Measurements from ENCODE around the gene TNFRSF1A. TPM values are rescaled to one million over a fixed set of nuclear protein-coding genes. Genes with fewer than 3 reads are reported as not detected.

The TNFRSF1A gene
- 100 to 1,000 TPM; 121 to 190 (median 134) TPM for total RNA-seq

DNA sequence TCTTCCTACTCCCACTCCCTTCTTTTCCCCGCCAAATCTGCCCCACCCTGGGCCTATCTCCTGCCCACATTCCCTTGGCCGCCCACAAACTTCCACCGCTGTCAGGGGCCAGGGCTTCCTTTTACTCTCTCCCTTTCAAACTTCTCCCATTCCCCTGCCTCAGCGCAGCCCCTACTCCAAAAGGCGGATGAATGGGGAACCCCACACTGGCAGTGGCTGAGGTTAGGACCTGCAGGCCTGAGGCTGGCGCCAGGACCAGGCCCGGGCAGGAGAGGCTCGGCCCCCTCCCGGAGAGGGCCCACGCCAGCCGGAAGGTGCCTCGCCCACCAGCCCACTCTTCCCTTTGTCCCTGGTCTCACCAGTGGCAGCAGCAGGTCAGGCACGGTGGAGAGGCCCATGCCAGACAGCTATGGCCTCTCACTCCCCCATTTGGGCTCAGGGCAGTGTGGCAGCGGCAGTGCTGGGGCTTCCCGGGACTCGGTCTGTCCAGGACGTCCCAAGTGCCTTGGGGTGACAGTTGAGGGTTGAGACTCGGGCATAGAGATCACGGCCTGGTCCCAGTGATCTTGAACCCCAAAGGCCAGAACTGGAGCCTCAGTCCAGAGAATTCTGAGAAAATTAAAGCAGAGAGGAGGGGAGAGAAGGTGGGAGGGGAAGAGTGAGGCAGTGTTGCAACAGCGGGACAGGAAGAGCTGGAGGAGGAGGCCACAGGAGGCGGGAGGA, at the start of gene TNFRSF1A:
Gene TNFRSF1A (minus strand): TSS at position 660 of the 723 bp plus-strand sequence. CDS start 262 bp downstream, at position 398.
- H3K9me3 ChIP-seq = no peaks in the 10 kb centered on the region
- no peaks in the 10 kb centered on the region for H3K27me3 ChIP-seq
- peaks cover 0 to 3% (median 0%) of the 10 kb centered on the region in 3 donors for H3K36me3 ChIP-seq
- 0% methylated on average over 5 to 8 of the region's 21 CpGs for WGBS, 2 donors
- TF ChIP-seq, protein P1, sequence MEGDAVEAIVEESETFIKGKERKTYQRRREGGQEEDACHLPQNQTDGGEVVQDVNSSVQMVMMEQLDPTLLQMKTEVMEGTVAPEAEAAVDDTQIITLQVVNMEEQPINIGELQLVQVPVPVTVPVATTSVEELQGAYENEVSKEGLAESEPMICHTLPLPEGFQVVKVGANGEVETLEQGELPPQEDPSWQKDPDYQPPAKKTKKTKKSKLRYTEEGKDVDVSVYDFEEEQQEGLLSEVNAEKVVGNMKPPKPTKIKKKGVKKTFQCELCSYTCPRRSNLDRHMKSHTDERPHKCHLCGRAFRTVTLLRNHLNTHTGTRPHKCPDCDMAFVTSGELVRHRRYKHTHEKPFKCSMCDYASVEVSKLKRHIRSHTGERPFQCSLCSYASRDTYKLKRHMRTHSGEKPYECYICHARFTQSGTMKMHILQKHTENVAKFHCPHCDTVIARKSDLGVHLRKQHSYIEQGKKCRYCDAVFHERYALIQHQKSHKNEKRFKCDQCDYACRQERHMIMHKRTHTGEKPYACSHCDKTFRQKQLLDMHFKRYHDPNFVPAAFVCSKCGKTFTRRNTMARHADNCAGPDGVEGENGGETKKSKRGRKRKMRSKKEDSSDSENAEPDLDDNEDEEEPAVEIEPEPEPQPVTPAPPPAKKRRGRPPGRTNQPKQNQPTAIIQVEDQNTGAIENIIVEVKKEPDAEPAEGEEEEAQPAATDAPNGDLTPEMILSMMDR (IDR thresholded peaks at IDR 0.05) = no peak
- peak in 1 of 4 donors; percentile 78 for TF ChIP-seq POLR2A (IDR thresholded peaks at IDR 0.05)
- peak within 1 kb of the TSS; percentile 62 to 96 (median 81) for H3K4me3 ChIP-seq
- H3K27ac ChIP-seq = peak within 1 kb of the TSS; percentile 95 to 100 (median 96)
- intact Hi-C loops (cut with DNase I) = no loop called here
- H3K4me1 ChIP-seq = peaks cover 57 to 84% (median 66%) of the 10 kb centered on the region in 3 donors
- no peak for DNase-seq

DNA sequence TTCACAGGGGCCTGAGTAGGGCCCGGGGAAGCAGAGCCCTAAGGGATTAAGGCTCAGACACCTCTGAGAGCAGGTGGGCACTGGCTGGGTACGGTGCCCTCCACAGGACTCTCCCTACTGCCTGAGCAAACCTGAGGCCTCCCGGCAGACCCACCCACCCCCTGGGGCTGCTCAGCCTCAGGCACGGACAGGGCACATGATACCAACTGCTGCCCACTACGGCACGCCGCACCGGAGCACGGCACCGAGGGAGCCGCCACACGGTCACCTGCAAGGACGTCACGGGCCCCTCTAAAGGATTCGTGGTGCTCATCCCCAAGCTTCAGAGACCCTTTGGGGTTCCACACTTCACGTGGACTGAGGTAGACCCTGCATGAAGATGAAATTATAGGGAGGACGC, 49.1 kb upstream of the TNFRSF1A start:
- no peak for DNase-seq
- Histone ChIP-seq H3K36me3 (peaks cover 20 to 62% (median 28%) of the 10 kb centered on the region in 3 donors), H3K27me3 (no peaks in the 10 kb centered on the region), H3K4me3 (no peak overlapping the region), H3K27ac (peak overlapping the region in 3 of 4 donors; percentile 29 to 79 (median 42)), H3K4me1 (peaks cover 14 to 61% (median 28%) of the 10 kb centered on the region in 3 donors), H3K9me3 (no peaks in the 10 kb centered on the region)
- intact Hi-C loops (cut with DNase I) = no loop called here
- 86 to 100% methylated on average over 1 of the region's 17 CpGs for WGBS, 2 donors
- TF ChIP-seq, protein P1 (IDR thresholded peaks at IDR 0.05) = no peak
- TF ChIP-seq POLR2A (IDR thresholded peaks at IDR 0.05) = no peak

DNA sequence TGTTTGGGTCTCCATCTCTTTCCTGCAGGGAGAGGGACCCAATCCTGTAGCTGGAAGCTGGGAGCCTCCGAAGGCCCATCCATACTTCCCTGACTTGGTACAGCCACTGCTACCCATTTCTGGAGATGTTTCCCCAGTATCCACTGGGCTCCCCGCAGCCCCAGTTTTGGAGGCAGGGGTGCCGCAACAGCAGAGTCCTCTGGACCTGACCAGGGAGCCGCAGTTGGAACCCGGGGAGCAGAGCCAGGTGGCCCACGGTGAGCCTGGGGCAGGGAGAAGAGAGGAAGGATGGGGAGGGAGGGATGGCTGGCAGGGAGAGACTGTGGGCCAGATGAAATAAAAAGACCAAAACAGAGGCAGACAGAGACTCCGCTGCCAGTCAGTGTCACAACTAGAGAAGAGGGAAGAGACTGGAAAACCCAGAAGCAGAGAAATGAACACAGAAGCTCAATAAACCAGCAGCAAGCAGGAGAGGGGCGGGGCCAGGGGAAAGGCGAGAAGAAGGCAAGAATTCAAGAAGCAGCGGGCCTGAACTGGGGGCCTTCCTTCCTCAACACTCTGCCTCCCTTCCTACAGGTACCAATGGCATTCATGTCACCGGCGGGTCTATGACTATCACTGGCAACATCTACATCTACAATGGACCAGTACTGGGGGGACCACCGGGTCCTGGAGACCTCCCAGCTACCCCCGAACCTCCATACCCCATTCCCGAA, 48.4 kb upstream of the TNFRSF1A start:
- peaks cover 20 to 65% (median 28%) of the 10 kb centered on the region in 3 donors for H3K36me3 ChIP-seq
- no peak for TF ChIP-seq POLR2A (IDR thresholded peaks at IDR 0.05)
- TF ChIP-seq, protein P1 (IDR thresholded peaks at IDR 0.05) = no peak
- H3K27ac ChIP-seq = peak overlapping the region in 3 of 4 donors; percentile 29 to 79 (median 42)
- no peak for DNase-seq
- H3K4me3 ChIP-seq = no peak overlapping the region
- intact Hi-C loops (cut with DNase I) = no loop called here
- 79 to 84% methylated on average over 8 to 12 of the region's 15 CpGs for WGBS, 2 donors
- H3K9me3 ChIP-seq = no peaks in the 10 kb centered on the region
- H3K4me1 ChIP-seq = peaks cover 19 to 69% (median 33%) of the 10 kb centered on the region in 3 donors
- no peaks in the 10 kb centered on the region for H3K27me3 ChIP-seq

DNA sequence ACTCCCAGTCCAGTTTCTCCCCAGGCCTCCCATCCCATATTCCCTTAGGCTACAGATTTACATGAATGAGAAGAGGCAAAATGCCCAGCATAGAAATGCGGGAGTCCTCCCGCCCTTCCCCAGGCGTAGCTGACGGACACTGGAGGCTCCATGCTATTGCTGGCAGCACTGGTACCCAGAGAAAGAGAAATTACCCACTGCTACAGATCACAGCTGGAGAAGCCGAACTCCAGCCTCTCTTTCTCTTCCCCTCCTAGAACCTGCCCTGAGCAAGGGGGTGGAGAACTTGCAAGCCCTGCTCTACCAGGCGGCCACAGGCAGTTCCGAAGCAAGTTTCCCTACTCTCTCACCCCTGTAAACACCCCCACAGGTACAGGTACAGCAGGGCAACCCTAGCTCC, 45.7 kb upstream of the TNFRSF1A start:
- Histone ChIP-seq H3K4me3 (no peak overlapping the region), H3K9me3 (no peaks in the 10 kb centered on the region), H3K36me3 (peaks cover 20 to 61% (median 28%) of the 10 kb centered on the region in 3 donors), H3K27me3 (no peaks in the 10 kb centered on the region), H3K27ac (peak overlapping the region; percentile 6 to 61 (median 54)), H3K4me1 (peaks cover 36 to 92% (median 49%) of the 10 kb centered on the region in 3 donors)
- no peak for DNase-seq
- 24 to 80% methylated on average over 3 to 7 of the region's 7 CpGs for WGBS, 2 donors
- intact Hi-C loops (cut with DNase I) = no loop called here
- no peak for TF ChIP-seq POLR2A (IDR thresholded peaks at IDR 0.05)
- TF ChIP-seq, protein P1 (IDR thresholded peaks at IDR 0.05) = no peak

DNA sequence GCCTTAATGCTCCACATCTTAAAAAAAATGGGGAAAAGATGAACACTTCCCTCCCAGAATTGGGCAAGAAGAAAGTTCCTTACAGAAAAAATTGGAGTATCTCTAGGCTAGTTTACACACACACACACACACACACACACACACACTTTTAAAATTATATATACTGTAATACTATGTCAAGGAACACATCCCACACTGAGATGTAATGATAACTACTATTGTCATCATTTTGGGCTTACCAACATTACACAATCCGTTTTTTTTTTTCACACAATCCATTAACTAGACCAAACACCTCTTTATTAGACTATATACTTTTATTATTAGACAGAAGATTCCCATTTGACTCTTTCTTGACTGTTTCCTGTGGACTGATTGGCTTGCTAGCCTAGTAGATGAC, 44.6 kb upstream of the TNFRSF1A start:
- intact Hi-C loops (cut with DNase I) = no loop called here
- WGBS, 2 donors = 30 to 39% methylated on average over 1 of the region's 1 CpG
- no peak for TF ChIP-seq POLR2A (IDR thresholded peaks at IDR 0.05)
- TF ChIP-seq, protein P1 (IDR thresholded peaks at IDR 0.05) = no peak
- Histone ChIP-seq H3K36me3 (peaks cover 20 to 57% (median 28%) of the 10 kb centered on the region in 3 donors), H3K9me3 (no peaks in the 10 kb centered on the region), H3K4me1 (peaks cover 36 to 86% (median 45%) of the 10 kb centered on the region in 3 donors), H3K27me3 (no peaks in the 10 kb centered on the region), H3K4me3 (no peak overlapping the region), H3K27ac (peak overlapping the region in 2 of 4 donors; percentile 6 to 58)
- no peak for DNase-seq

Measured in esophagus squamous epithelium (tissue), 5 donors.